ENCODE measurements around the gene CCNG2.

DNA sequence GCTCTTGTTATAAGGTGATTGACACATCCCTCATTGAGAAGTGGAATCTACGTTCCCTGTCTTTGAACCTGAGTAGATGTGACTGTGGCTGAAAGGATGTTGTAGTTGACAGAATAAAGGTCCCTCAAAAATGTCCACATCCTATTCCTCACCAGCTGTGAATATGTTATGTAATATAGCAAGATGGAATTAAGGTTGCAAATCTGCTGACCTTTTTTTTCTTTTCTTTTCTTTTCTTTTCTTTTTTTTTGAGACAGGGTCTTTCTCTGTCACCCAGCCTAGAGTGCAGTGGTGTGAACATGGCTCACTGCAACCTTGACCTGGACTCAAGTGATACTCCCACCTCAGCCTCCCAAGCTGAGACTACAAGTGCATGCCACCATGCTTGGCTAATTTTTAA lies 7.2 kb upstream of the CCNG2 start:
- no peak for TF ChIP-seq POLR2A (IDR thresholded peaks at IDR 0.05)
- TF ChIP-seq, protein P1, sequence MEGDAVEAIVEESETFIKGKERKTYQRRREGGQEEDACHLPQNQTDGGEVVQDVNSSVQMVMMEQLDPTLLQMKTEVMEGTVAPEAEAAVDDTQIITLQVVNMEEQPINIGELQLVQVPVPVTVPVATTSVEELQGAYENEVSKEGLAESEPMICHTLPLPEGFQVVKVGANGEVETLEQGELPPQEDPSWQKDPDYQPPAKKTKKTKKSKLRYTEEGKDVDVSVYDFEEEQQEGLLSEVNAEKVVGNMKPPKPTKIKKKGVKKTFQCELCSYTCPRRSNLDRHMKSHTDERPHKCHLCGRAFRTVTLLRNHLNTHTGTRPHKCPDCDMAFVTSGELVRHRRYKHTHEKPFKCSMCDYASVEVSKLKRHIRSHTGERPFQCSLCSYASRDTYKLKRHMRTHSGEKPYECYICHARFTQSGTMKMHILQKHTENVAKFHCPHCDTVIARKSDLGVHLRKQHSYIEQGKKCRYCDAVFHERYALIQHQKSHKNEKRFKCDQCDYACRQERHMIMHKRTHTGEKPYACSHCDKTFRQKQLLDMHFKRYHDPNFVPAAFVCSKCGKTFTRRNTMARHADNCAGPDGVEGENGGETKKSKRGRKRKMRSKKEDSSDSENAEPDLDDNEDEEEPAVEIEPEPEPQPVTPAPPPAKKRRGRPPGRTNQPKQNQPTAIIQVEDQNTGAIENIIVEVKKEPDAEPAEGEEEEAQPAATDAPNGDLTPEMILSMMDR (IDR thresholded peaks at IDR 0.05), result no peak
